Esophagus squamous epithelium (tissue), 4 donors: Measurements from ENCODE around the gene PTPA.

ENCODE experiments used
- CTCF ChIP-seq, 6 experiments: fragments of 450-650 bp in 4 of 6; fragments of 200-600 bp in 2 of 6; sonication (generic) in 2 of 6; IDR thresholded peaks; one replicate each; pipeline ENCODE4 v1.5.1; 2016 to 2019; ENCODE audit warnings: antibody characterized with exemption in 6 of 6, mild to moderate bottlenecking in 4 of 6, moderate library complexity in 4 of 6
- POLR2A ChIP-seq, 4 donors: fragments of 450-650 bp; IDR thresholded peaks; one replicate each; pipeline ENCODE4 v1.6.1; 2017; ENCODE audit warnings: antibody characterized with exemption in 4 of 4, mild to moderate bottlenecking in 4 of 4, moderate library complexity in 3 of 4

DNA sequence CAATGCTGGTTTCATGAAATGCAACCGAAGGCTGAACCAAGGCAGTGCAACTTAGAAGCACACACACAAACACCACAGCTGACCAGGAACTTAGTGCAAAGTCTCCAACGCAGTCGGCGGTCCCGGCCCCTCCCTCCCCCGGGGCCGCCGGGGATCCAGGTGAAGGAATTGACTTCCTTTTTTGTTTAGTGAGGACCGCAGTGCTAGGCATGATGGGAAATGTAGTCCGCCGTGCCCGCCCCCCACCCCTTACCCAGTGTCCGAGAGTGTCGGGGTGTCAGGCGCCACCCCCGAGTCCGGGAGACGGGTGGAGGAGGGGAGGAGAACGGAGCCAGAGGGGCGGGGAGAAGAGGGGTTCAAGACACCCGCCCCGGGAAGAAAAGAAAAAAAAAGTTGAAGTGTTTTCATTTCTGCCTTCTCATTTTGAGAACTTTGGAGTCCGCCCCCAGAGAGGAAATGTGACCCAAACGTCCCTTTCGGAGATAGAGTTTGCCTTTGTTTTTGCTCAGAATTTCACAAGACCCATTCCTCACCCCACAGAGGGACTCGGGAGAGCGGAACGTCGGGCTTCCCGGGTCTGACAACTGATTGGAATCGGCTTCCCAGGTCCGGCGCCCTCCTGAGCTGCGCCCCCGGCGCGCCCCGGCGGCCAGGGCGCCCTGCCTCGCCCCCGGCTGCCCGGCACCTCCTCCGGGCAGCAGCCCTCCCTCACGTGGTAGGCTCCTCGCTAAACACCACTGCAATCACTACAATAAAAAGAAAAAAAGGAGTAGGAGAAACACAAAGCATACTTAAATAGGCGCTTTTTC lies 64.8 kb downstream of the PTPA start:
- TF ChIP-seq CTCF (IDR thresholded peaks at IDR 0.05) (peak in 2 of 6 experiments; percentile 3 to 15), POLR2A (IDR thresholded peaks at IDR 0.05) (peak in 3 of 4 donors; percentile 56 to 70 (median 69))
